Gastroesophageal sphincter (tissue), 4 donors: ENCODE data around the gene TRAF3. TPM values are rescaled to one million over a fixed set of nuclear protein-coding genes. Genes with fewer than 3 reads are reported as not detected.

Source experiments
- ATAC-seq: fragments of 150-250 bp; one replicate; pipeline ENCODE4 v1.9.1; 2016; ENCODE audit warnings: mild to moderate bottlenecking, moderate library complexity
- H3K27ac ChIP-seq, 4 donors: fragments of 200-600 bp; sonication (generic) in 3 of 4; 1 replicate in 3 of 4; 2 replicates in 1 of 4; pipeline ENCODE4 v1.5.1; 2016 to 2019
- H3K27me3 ChIP-seq: fragments of 200-600 bp; sonication (generic); one replicate; pipeline ENCODE4 v1.5.1; 2019
- H3K36me3 ChIP-seq, 2 donors: fragments of 200-600 bp; sonication (generic); one replicate each; pipeline ENCODE4 v1.5.1; 2019; ENCODE audit warnings: control low read depth in 1 of 2
- H3K4me1 ChIP-seq, 3 donors: fragments of 200-600 bp; sonication (generic); 1 replicate in 2 of 3; 2 replicates in 1 of 3; pipeline ENCODE4 v1.5.1; 2016 to 2019; ENCODE audit warnings: control low read depth in 2 of 3
- H3K4me3 ChIP-seq, 2 donors: fragments of 200-600 bp; sonication (generic); one replicate each; pipeline ENCODE4 v1.5.1; 2019; ENCODE audit warnings: mild to moderate bottlenecking in 1 of 2, moderate library complexity in 1 of 2
- H3K9me3 ChIP-seq, 3 donors: fragments of 200-600 bp; sonication (generic); one replicate each; pipeline ENCODE4 v1.5.1; 2017 to 2019; ENCODE audit warnings: control low read depth in 2 of 3
- CTCF ChIP-seq, 4 experiments: fragments of 200-600 bp in 2 of 4; fragments of 450-650 bp in 2 of 4; sonication (generic) in 1 of 4; IDR thresholded peaks; one replicate each; pipeline ENCODE4 v1.5.1; 2017 to 2019; ENCODE audit warnings: antibody characterized with exemption in 4 of 4, mild to moderate bottlenecking in 2 of 4, moderate library complexity in 2 of 4
- EP300 ChIP-seq: sonication (generic); formaldehyde crosslinking; IDR thresholded peaks from one replicate; pipeline ENCODE4 v1.6.1; 2017; ENCODE audit warnings: antibody characterized with exemption, mild to moderate bottlenecking
- POLR2A ChIP-seq, 2 donors: fragments of 450-650 bp; IDR thresholded peaks; one replicate each; pipeline ENCODE4 v1.6.1; 2017; ENCODE audit warnings: antibody characterized with exemption in 2 of 2, mild to moderate bottlenecking in 2 of 2, moderate library complexity in 1 of 2
- POLR2AphosphoS5 ChIP-seq: sonication (generic); formaldehyde crosslinking; IDR thresholded peaks from one replicate; pipeline ENCODE4 v1.6.1; 2017; ENCODE audit warnings: antibody characterized with exemption
- WGBS, 2 donors: methylation state at CpG; one replicate each; pipeline ENCODE4 v1.1.5; 2018; ENCODE audit warnings: low coverage in 1 of 2; 5-methylcytosine and 5-hydroxymethylcytosine counted together
- total RNA-seq, 4 donors: library from RNA; depleted of rRNA; stranded (reverse); fragments of >200 nt; gene quantifications; one replicate each; pipeline ENCODE4 v1.1.0, GENCODE V29; 2016

TRAF3 gene
- total RNA-seq, 4 donors from 2014 or later: 10.9 to 29.0 (median 18.7) TPM

DNA sequence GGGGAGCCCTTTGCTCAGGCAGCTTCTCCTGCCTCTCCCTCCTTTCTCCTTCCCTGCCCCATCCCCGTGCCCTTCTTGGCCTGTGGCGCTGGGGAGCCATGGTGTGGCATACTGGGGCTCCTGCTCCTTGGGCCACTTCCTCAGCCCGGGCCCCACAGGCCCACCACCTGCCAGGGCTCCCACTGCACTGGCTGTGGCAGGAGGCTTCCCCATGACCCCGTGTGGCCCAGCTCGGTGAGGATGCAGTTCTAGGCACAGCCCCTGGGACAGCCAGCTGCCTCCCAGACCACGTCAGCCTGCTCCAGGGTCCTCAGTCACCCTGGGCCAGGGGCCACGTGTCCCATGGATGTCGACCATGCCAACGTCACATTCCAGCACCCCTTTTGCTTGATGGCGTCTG lies 132.2 kb downstream of the TRAF3 start:
- peaks cover 0 to 50% of the 10 kb centered on the region in 2 donors for H3K36me3 ChIP-seq
- no peak overlapping the region for H3K4me3 ChIP-seq
- TF ChIP-seq POLR2A (IDR thresholded peaks at IDR 0.05): no peak
- no peak for TF ChIP-seq POLR2AphosphoS5
- TF ChIP-seq CTCF (IDR thresholded peaks at IDR 0.05): no peak
- no peak for TF ChIP-seq EP300
- no peak for ATAC-seq
- WGBS, 2 donors: 88 to 100% methylated on average over 3 of the region's 10 CpGs
- no peaks in the 10 kb centered on the region for H3K9me3 ChIP-seq
- H3K27me3 ChIP-seq: no peaks in the 10 kb centered on the region
- H3K27ac ChIP-seq: no peak overlapping the region
- H3K4me1 ChIP-seq: no peaks in the 10 kb centered on the region

- Histone ChIP-seq H3K4me1 (no peaks in the 10 kb centered on the region), H3K4me3 (no peak overlapping the region), H3K27ac (no peak overlapping the region), H3K36me3 (peaks cover 0 to 47% of the 10 kb centered on the region in 2 donors), H3K27me3 (no peaks in the 10 kb centered on the region), H3K9me3 (no peaks in the 10 kb centered on the region)
- TF ChIP-seq EP300 (no peak), POLR2A (IDR thresholded peaks at IDR 0.05) (no peak), POLR2AphosphoS5 (no peak), CTCF (IDR thresholded peaks at IDR 0.05) (no peak)
- WGBS, 2 donors: 76 to 90% methylated on average over 3 to 5 of the region's 10 CpGs
- ATAC-seq: no peak
These were observed 132.7 kb downstream of the TRAF3 start for GRCh38 chr14:102909911-102910310.

DNA sequence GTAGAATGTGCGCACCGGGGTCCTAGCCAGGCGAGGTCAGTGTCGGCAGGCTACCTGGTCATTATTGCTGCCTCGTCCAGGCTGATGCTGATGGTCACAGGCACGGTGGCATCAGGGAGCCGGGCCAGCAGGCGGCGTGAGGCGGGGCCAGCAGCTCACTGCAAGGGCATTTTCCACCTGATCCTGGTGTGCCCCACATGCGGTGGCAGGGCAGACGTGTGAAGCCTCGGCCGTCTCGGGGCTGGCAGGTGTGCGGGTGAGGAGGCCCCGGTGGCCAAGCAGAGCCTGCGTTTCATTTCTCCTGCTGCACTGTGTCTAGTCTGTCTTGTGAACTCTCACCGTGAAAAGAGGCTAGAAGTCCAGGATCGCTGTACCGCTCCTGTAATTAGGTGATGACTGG lies 133.2 kb downstream of the TRAF3 start:
- Histone ChIP-seq H3K36me3 (peaks cover 0 to 42% of the 10 kb centered on the region in 2 donors), H3K27me3 (no peaks in the 10 kb centered on the region), H3K9me3 (no peaks in the 10 kb centered on the region), H3K27ac (no peak overlapping the region), H3K4me3 (no peak overlapping the region), H3K4me1 (no peaks in the 10 kb centered on the region)
- no CpG with 5 or more reads among the region's 21 CpGs for WGBS, 2 donors
- TF ChIP-seq POLR2A (IDR thresholded peaks at IDR 0.05): no peak
- TF ChIP-seq POLR2AphosphoS5: no peak
- TF ChIP-seq EP300: no peak
- no peak for TF ChIP-seq CTCF (IDR thresholded peaks at IDR 0.05)
- ATAC-seq: no peak

GRCh38 chr14:102911541-102911951 lies 134.3 kb downstream of the TRAF3 start:
- no peak overlapping the region for H3K27ac ChIP-seq
- no peak for ATAC-seq
- no peaks in the 10 kb centered on the region for H3K27me3 ChIP-seq
- H3K4me3 ChIP-seq: no peak overlapping the region
- TF ChIP-seq POLR2A (IDR thresholded peaks at IDR 0.05) (no peak), POLR2AphosphoS5 (no peak), CTCF (IDR thresholded peaks at IDR 0.05) (no peak), EP300 (no peak)
- WGBS, 2 donors: 87% methylated on average over 12 of the region's 19 CpGs; no CpG with 5 or more reads in 1 of the 2 donors
- H3K36me3 ChIP-seq: peaks cover 0 to 32% of the 10 kb centered on the region in 2 donors
- no peaks in the 10 kb centered on the region for H3K9me3 ChIP-seq
- no peaks in the 10 kb centered on the region for H3K4me1 ChIP-seq

DNA sequence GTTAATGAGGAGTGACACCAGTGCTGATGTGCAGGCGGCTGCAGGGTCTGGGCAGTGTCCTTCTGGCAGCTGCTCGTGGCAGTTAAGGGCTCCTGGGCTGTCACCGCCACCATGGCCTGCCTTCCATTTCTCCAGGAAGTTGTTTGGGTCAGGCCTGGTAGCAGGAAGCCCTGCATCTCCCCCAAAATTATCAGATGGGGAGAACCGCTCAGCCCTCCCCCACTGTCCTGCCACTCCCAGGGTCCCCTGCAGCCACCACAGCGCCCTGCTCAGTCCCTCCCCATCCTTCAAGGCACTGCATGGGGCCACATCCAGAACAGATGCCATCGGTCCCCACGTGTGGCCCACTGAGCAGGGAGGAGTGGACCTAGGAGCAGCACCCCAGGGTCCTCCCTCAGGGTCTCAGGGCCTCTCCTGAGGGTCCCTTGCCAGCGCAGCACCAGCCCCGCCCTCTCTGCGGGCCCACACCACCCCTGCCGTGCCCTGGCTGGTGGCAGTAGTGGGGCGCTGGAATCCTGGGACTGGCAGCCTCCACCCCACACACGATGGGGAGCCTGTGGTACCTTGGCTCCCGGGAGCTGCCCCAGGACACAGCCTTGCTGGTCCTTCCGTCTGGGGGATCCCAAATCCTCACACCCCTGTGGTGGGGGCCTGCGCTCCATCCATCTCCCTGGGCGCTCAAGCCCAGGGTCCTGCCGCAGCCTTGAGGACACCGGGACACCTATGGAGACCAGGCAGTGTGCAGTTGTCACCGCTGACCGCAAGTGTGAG lies 134.9 kb downstream of the TRAF3 start:
- 80% methylated on average over 2 of the region's 21 CpGs; no CpG with 5 or more reads in 1 of the 2 donors for WGBS, 2 donors
- no peaks in the 10 kb centered on the region for H3K4me1 ChIP-seq
- ATAC-seq: no peak
- H3K36me3 ChIP-seq: peaks cover 0 to 26% of the 10 kb centered on the region in 2 donors
- TF ChIP-seq CTCF (IDR thresholded peaks at IDR 0.05) (no peak), POLR2AphosphoS5 (no peak), POLR2A (IDR thresholded peaks at IDR 0.05) (no peak), EP300 (no peak)
- no peak overlapping the region for H3K4me3 ChIP-seq
- H3K27me3 ChIP-seq: no peaks in the 10 kb centered on the region
- no peaks in the 10 kb centered on the region for H3K9me3 ChIP-seq
- H3K27ac ChIP-seq: no peak overlapping the region
